NCI-H2196 (cell line): ENCODE data around the gene DNAJB13.
A peak's percentile ranks its signal among the peaks of the same experiment; 100 is the strongest.

ENCODE experiments used
- DNase-seq: peaks from one replicate; lab custom pipeline; 2025; ENCODE audit not compliant: unreplicated experiment; lab: John Stamatoyannopoulos, UW

The DNAJB13 gene

DNA sequence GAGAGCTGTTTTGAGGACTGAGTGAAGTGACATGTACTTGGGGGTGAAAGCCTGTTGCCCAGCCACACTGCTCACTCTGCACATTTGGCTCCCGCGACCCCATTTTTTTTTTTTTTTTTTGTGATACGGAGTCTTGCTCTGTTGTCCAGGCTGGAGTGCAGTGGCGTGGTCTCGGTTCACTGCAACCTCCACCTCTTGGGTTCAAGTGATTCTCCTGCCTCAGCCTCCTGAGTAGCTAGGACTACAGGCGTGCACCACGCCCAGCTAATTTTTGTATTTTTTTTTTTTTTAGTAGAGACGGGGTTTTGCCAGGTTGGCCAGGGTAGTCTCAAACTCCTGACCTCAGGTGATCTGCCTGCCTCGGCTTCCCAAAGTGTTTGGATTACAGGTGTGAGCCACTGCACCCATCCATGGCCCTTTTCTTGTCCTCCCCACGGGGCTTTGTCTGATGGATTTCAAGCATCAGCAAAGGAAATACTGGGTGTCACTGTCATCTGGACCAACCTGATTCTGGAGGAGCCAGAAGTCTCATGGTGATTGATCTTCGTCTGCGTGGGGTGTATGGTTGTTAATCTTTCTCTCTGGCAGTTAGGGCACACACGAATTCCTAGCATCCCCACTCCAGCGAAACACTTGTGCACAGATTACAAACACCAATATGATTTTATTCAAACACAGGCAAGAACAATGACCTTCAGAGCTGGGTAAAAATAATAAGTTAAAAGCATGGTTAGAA lies 61.4 kb downstream of the DNAJB13 start:
- no peak for DNase-seq

DNA sequence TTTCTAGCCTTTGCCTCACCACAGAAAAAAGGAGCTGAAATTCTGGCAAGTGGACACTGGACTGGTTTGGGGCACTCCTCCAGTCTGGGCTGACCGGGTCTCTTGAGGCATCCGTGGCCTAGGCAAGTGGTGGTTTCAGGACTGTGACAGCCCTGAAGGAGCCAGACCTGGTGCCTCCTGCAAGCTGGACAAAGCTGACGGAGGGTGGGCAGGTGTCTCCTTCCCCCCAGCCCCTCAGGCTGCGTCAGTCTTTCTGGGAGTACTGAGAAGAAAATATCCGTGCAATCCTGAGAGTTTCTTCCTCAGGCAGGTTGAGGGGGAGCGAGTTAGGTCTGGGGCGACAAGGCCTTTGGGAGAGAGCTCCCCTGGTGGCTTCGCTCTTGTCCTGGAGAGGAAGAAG lies 62.3 kb downstream of the DNAJB13 start:
- DNase-seq: no peak

DNA sequence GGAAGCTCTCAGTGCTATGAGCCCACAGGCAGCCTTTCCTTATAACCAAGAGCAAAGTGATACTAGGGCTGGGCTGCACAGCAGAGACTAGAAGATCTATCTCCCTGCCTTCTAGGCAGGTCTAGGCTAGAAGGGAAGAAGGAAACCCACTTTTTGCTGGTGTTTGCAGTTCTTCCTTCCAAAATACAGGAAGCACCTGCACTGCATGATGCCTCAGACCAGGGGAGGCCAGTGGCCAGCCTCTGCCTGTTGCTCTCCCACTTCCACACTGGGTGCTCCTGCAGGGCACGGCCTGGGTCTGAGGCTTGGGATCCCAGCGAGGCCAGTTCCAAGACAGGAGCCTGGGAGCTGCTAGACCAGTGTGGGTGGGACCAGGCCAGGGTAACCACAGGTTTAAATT lies 64.1 kb downstream of the DNAJB13 start:
- DNase-seq: no peak

DNA sequence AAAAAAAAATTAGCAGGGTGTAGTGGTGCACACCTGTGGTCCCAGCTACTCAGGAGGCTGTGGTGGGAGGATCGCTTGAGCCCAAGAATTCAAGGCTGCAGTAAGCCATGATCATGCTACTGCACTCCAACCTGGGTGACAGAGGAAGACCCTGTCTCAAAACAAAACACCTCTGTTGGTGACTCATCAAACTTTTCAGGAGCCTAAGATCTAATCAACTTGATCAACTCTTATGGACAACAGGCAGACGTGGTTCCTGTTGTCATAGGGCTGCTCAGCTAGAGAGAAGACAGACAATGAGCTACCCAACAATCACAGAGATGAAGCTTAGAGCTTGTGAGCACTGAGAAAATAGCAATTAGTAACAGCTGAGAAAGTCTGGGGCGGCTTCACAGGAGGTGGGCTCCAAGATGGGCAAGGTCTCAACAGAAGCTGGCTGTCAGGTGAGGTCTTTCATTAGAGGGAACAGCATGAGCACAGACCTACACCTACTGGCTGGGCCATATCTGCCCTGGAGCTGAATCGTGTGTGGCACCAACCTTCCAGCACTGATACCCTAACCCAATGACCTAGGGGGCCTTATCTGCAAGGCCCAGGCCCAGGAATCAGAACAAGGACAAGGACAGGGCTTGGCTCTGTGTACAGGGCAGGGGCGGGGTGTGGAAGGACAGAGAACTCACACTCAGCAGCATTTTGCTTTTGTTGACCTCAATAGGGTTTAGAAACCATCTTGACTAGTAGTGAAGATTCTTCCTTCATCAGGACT lies 65.3 kb downstream of the DNAJB13 start:
- DNase-seq: no peak

GRCh38 chr11:74017631-74018030 lies 66.8 kb downstream of the DNAJB13 start:
- no peak for DNase-seq

DNA sequence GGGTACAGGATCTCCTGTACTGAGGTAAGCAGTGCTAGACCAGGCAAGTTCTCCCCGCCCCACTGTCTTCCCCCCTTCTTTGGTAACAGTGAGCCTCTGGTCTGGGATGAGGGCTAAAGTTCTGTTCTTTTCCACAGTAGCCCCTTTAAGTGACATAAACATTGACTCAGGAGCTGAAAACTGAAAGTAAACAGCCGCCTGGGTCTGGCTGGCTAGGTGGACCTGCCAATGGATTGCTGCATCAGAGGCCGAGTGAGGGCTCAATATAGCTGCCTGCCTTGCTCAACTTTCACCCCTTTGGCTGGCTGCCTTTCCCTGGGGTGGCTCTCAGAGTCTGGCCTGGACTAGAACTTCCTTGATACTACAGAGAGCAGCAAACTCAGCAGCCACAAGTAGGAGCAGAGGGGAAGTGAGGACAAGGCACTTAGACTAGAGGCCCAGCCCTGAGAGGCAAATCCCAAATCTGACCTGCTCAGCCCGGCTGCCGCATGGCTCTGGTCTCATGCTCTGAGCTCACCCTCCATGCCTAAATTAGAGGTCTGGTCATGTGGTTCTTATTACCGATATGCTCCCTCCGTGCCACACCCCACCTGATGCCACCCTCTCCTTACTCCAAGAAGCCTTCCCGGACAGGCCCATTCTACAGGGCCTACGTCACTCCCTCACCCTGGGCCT lies 67.6 kb downstream of the DNAJB13 start:
- DNase-seq: peak; percentile 77

GRCh38 chr11:74019104-74019738 lies 68.4 kb downstream of the DNAJB13 start:
- peak; percentile 37 for DNase-seq

GRCh38 chr11:74019860-74020259 lies 69.0 kb downstream of the DNAJB13 start:
- DNase-seq: no peak
